ENCODE data around the gene IL15RA. TPM values are rescaled to one million over a fixed set of nuclear protein-coding genes. Genes with fewer than 3 reads are reported as not detected.

The IL15RA gene, protein sequence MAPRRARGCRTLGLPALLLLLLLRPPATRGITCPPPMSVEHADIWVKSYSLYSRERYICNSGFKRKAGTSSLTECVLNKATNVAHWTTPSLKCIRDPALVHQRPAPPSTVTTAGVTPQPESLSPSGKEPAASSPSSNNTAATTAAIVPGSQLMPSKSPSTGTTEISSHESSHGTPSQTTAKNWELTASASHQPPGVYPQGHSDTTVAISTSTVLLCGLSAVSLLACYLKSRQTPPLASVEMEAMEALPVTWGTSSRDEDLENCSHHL
- 10 to 100 TPM; 28.0 to 72.6 (median 35.1) TPM for total RNA-seq

- WGBS, 2 donors = 0 to 1% methylated on average over 33 to 56 of the region's 80 CpGs
- TF ChIP-seq EP300 (IDR thresholded peaks at IDR 0.05) = no peak
- peak in 2 of 4 donors; percentile 35 to 81 for TF ChIP-seq POLR2A (IDR thresholded peaks at IDR 0.05)
- peak in 5 of 6 experiments; percentile 7 to 64 (median 45) for TF ChIP-seq CTCF (IDR thresholded peaks at IDR 0.05)
- peak; percentile 67 to 82 for TF ChIP-seq POLR2AphosphoS5 (IDR thresholded peaks at IDR 0.05)
Observed at GRCh38 chr10:5977471-5978229, at the start of gene IL15RA. IL15RA (minus strand) TSS chr10:5977543; CDS start chr10:5977492, 51 bp downstream.

DNA sequence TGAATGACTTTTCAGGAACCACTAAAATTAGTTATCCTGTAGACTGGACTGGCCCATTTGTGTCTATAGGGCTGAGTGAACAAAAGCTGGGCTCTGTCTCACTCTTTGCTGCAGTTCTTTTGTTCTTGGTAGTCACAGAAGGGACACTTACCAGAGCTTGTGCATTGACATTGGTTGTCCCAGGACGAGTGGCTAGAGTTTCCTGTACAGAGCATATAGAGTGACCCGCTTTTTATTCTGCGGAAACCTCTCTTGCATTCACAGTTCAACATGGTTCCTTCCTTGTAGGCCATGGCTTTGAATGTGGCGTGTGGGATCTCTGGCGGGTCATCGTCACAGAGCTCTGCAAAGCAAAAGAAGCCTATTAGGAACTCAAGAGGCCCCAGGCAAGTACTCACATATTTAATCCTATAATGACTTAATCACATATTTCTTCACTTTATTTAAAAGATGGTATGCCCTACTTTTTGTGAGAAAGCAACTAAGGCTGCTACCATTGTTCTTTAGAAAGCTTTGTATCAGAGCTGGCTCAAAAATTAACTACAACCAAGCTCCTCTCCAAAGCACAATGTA, 48.4 kb upstream of the IL15RA start:
- Histone ChIP-seq H3K27ac (no peak overlapping the region), H3K9me3 (peaks cover 0 to 3% (median under 1%) of the 10 kb centered on the region in 4 donors), H3K27me3 (no peaks in the 10 kb centered on the region), H3K4me1 (no peaks in the 10 kb centered on the region), H3K36me3 (no peaks in the 10 kb centered on the region), H3K4me3 (no peak overlapping the region)
- TF ChIP-seq POLR2AphosphoS5 (IDR thresholded peaks at IDR 0.05) = no peak
- DNase-seq (no peak), ATAC-seq (ENCODE audit: low FRiP score in 2 of 2) (no peak)
- 92 to 94% methylated on average over 6 of the region's 6 CpGs for WGBS, 2 donors

More at GRCh38 chr10:5977471-5978229, at the start of gene IL15RA:
- peak within 1 kb of the TSS; percentile 76 to 97 (median 77) for H3K4me3 ChIP-seq
- peaks cover 10 to 32% (median 28%) of the 10 kb centered on the region in 4 donors for H3K4me1 ChIP-seq
- H3K9me3 ChIP-seq = no peaks in the 10 kb centered on the region
- DNase-seq = peak; percentile 87 to 93
- ATAC-seq (ENCODE audit: low FRiP score in 2 of 2) = peak; percentile 87 to 93
- peak within 1 kb of the TSS; percentile 95 to 100 (median 97) for H3K27ac ChIP-seq
- no peaks in the 10 kb centered on the region for H3K27me3 ChIP-seq
- H3K36me3 ChIP-seq = no peaks in the 10 kb centered on the region

- Histone ChIP-seq H3K9me3 (no peaks in the 10 kb centered on the region), H3K36me3 (no peaks in the 10 kb centered on the region), H3K4me1 (no peaks in the 10 kb centered on the region), H3K27ac (no peak overlapping the region), H3K27me3 (no peaks in the 10 kb centered on the region), H3K4me3 (no peak overlapping the region)
- TF ChIP-seq POLR2AphosphoS5 (IDR thresholded peaks at IDR 0.05) = no peak
- no peak for TF ChIP-seq CTCF (IDR thresholded peaks at IDR 0.05)
- no peak for TF ChIP-seq EP300 (IDR thresholded peaks at IDR 0.05)
- no peak for TF ChIP-seq POLR2A (IDR thresholded peaks at IDR 0.05)
- DNase-seq (no peak), ATAC-seq (ENCODE audit: low FRiP score in 2 of 2) (no peak)
- 86 to 91% methylated on average over 10 of the region's 10 CpGs for WGBS, 2 donors
Observed at GRCh38 chr10:6024334-6024682, 47.0 kb upstream of the IL15RA start.

- H3K9me3 ChIP-seq = no peaks in the 10 kb centered on the region
- no peaks in the 10 kb centered on the region for H3K27me3 ChIP-seq
- H3K4me3 ChIP-seq = no peak overlapping the region
- DNase-seq (no peak), ATAC-seq (ENCODE audit: low FRiP score in 2 of 2) (no peak)
- 76 to 81% methylated on average over 10 to 12 of the region's 12 CpGs for WGBS, 2 donors
- peaks cover 0 to 1% (median under 1%) of the 10 kb centered on the region in 4 donors for H3K4me1 ChIP-seq
- H3K36me3 ChIP-seq = no peaks in the 10 kb centered on the region
- TF ChIP-seq POLR2A (IDR thresholded peaks at IDR 0.05) = no peak
- no peak for TF ChIP-seq CTCF (IDR thresholded peaks at IDR 0.05)
- no peak for TF ChIP-seq POLR2AphosphoS5 (IDR thresholded peaks at IDR 0.05)
- TF ChIP-seq EP300 (IDR thresholded peaks at IDR 0.05) = no peak
- H3K27ac ChIP-seq = no peak overlapping the region
Observed at GRCh38 chr10:6023661-6024333, 46.5 kb upstream of the IL15RA start.

DNA sequence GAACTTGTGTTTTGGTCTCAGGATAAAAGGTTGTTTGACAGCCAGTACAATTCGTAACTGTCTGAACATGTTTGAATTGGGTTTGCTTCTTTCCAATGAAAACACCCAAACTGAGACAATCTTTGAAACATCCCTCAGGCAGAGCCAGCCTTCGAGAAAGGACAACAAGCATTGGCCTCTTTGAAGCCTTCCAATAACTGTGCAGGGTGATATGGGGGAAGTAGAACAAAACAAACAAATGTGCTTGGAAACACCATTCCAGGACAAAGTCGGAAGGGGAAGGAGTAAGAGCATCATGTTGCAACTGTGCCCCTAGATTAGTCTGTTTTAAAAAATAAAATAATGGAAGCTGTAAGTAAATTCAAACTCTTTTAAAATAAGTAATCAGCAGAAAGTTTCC, 45.3 kb upstream of the IL15RA start:
- no peaks in the 10 kb centered on the region for H3K9me3 ChIP-seq
- no peak for TF ChIP-seq EP300 (IDR thresholded peaks at IDR 0.05)
- no peak for TF ChIP-seq CTCF (IDR thresholded peaks at IDR 0.05)
- no peak for TF ChIP-seq POLR2AphosphoS5 (IDR thresholded peaks at IDR 0.05)
- no peak for TF ChIP-seq POLR2A (IDR thresholded peaks at IDR 0.05)
- peak in 1 of 2 donors; percentile 60 for ATAC-seq (ENCODE audit: low FRiP score in 2 of 2)

More for the DNA sequence above, 45.3 kb upstream of the IL15RA start:
- Histone ChIP-seq H3K36me3 (no peaks in the 10 kb centered on the region), H3K4me3 (no peak overlapping the region), H3K27me3 (no peaks in the 10 kb centered on the region), H3K27ac (peak overlapping the region in 1 of 4 donors; percentile 33), H3K4me1 (peaks cover 4 to 12% (median 8%) of the 10 kb centered on the region in 4 donors)
- WGBS, 2 donors = 38 to 59% methylated on average over 3 of the region's 3 CpGs
- DNase-seq = no peak
